H1 (cell line): Measurements from ENCODE around the gene NLRC5. TPM values are rescaled to one million over a fixed set of nuclear protein-coding genes. Genes with fewer than 3 reads are reported as not detected.
A peak's percentile ranks its signal among the peaks of the same experiment; 100 is the strongest.

Experiments
- CHD7 ChIP-seq: fragments of 300-600 bp; sonication (generic); IDR thresholded peaks from 2 replicates; pipeline ENCODE4 v1.7.1; 2012; ENCODE audit warnings: low read length, moderate library complexity, mild to moderate bottlenecking, inconsistent platforms; ENCODE audit not compliant: insufficient replicate concordance
- GABPA ChIP-seq: IDR thresholded peaks from 2 replicates; pipeline ENCODE4 v1.6.1; 2011; ENCODE audit warnings: mild to moderate bottlenecking, low read length, moderate library complexity, borderline replicate concordance; ENCODE audit not compliant: insufficient read depth
- HDAC2 ChIP-seq, 2 experiments: fragments of 300-600 bp in 1 of 2; sonication (generic) in 1 of 2; IDR thresholded peaks; 2 replicates each; pipeline ENCODE4 v1.6.1; 2011 to 2012; ENCODE audit warnings: low read depth in 2 of 2, low read length in 2 of 2, mild to moderate bottlenecking in 2 of 2, moderate library complexity in 2 of 2, borderline replicate concordance in 1 of 2, inconsistent platforms in 1 of 2
- NANOG ChIP-seq: IDR thresholded peaks from 2 replicates; pipeline ENCODE4 v1.6.1; 2011; ENCODE audit warnings: low read length, low read depth, mild to moderate bottlenecking, inconsistent platforms; ENCODE audit not compliant: insufficient read depth, poor library complexity, severe bottlenecking
- RBBP5 ChIP-seq: IDR thresholded peaks from 2 replicates; pipeline ENCODE4 v1.7.1; 2012; ENCODE audit warnings: low read depth, mild to moderate bottlenecking, inconsistent platforms, low read length, moderate library complexity, borderline replicate concordance
- TCF12 ChIP-seq: IDR thresholded peaks from 2 replicates; pipeline ENCODE4 v1.6.1; 2011; ENCODE audit warnings: low read depth, mild to moderate bottlenecking, low read length
- polyA plus RNA-seq, 7 experiments: library from polyadenylated mRNA; depleted of rRNA in 3 of 7; stranded (reverse) in 5 of 7; unstranded in 2 of 7; fragments of >200 nt in 5 of 7; fragments of 200-250 nt in 2 of 7; gene quantifications; 1 replicate in 5 of 7; 2 replicates in 1 of 7; 4 replicates in 1 of 7; pipeline versions ENCODE4 v1.2.1 to v1.2.3, GENCODE V29; 2011 to 2013; ENCODE audit warnings: missing spikeins in 2 of 7, mixed read lengths in 2 of 7
- total RNA-seq: library from RNA; stranded (reverse); fragmentation: NEBNext Ultra II Directional; extraction: Animal tissue kit (Norgen Biotek cat#: 25700); gene quantifications from 2 replicates; pipeline ENCODE4 v1.2.1, GENCODE V29; 2021

The NLRC5 gene
- total and polyA plus RNA-seq, 2 of the 8 experiments (the other 6 are each of a cell fraction or from before 2014, with no cell fraction given) = 2.2 to 3.2 TPM

- no peak for TF ChIP-seq NANOG
- no peak for TF ChIP-seq TCF12
- peak; percentile 86; the same call in 1 of the 2 replicates for TF ChIP-seq RBBP5
- TF ChIP-seq CHD7 = no peak
- no peak for TF ChIP-seq GABPA
- 0 out of 4 replicates have a peak, but pooled peaks of 1 of the 2 experiments have one; percentile 34 for TF ChIP-seq HDAC2 (IDR thresholded peaks at IDR 0.05; ENCODE audit: borderline replicate concordance in 1 of 2, low read depth in 2 of 2, low read length in 2 of 2)
These were observed at the start of gene NLRC5 (continued) for GRCh38 chr16:56988948-56989945.
